Measurements from ENCODE around the gene DNAH9.

DNAH9 gene

GRCh38 chr17:11651089-11651488, 52.8 kb downstream of the DNAH9 start:
- TF ChIP-seq EZH2phosphoT487 (IDR thresholded peaks at IDR 0.05; ENCODE audit: low read depth): no peak
- TF ChIP-seq CTCF (IDR thresholded peaks at IDR 0.05; ENCODE audit: low read depth, low read length): no peak
- no peaks in the 10 kb centered on the region for H3K79me2 ChIP-seq (ENCODE audit: low read length)
- no peak overlapping the region for H3K27ac ChIP-seq (ENCODE audit: low read length)
- no peaks in the 10 kb centered on the region for H3K36me3 ChIP-seq (replicated peaks; ENCODE audit: low read depth, low read length)
- H3K4me3 ChIP-seq (ENCODE audit: low read length): no peak overlapping the region
- H3K27me3 ChIP-seq (ENCODE audit: low read depth, low read length): no peaks in the 10 kb centered on the region
- no peaks in the 10 kb centered on the region for H4K20me1 ChIP-seq (ENCODE audit: insufficient read depth, low read length)
- H3K4me2 ChIP-seq (ENCODE audit: low read length): no peak overlapping the region
- H3K9ac ChIP-seq (ENCODE audit: low read length): no peak overlapping the region
- H2AFZ ChIP-seq (ENCODE audit: low read depth, low read length): no peak overlapping the region
- no peaks in the 10 kb centered on the region for H3K4me1 ChIP-seq (ENCODE audit: low read length)
- no peaks in the 10 kb centered on the region for H3K9me3 ChIP-seq (ENCODE audit: insufficient read depth, low read length)

GRCh38 chr17:11668618-11669017, 70.3 kb downstream of the DNAH9 start:
- H3K27ac ChIP-seq (ENCODE audit: low read length): no peak overlapping the region

GRCh38 chr17:11671126-11671525, 72.9 kb downstream of the DNAH9 start:
- Histone ChIP-seq H3K9ac (ENCODE audit: low read length) (no peak overlapping the region), H3K9me3 (ENCODE audit: insufficient read depth, low read length) (no peaks in the 10 kb centered on the region), H3K79me2 (ENCODE audit: low read length) (no peaks in the 10 kb centered on the region), H3K36me3 (replicated peaks; ENCODE audit: low read depth, low read length) (no peaks in the 10 kb centered on the region), H3K27me3 (ENCODE audit: low read depth, low read length) (no peaks in the 10 kb centered on the region), H3K4me2 (ENCODE audit: low read length) (no peak overlapping the region), H2AFZ (ENCODE audit: low read depth, low read length) (no peak overlapping the region), H4K20me1 (ENCODE audit: insufficient read depth, low read length) (no peaks in the 10 kb centered on the region), H3K27ac (ENCODE audit: low read length) (no peak overlapping the region), H3K4me3 (ENCODE audit: low read length) (no peak overlapping the region), H3K4me1 (ENCODE audit: low read length) (no peaks in the 10 kb centered on the region)
- TF ChIP-seq CTCF (IDR thresholded peaks at IDR 0.05; ENCODE audit: low read depth, low read length) (no peak), EZH2phosphoT487 (IDR thresholded peaks at IDR 0.05; ENCODE audit: low read depth) (no peak)

More at GRCh38 chr17:11668618-11669017, 70.3 kb downstream of the DNAH9 start:
- Histone ChIP-seq H3K9ac (ENCODE audit: low read length) (no peak overlapping the region), H3K4me3 (ENCODE audit: low read length) (no peak overlapping the region), H2AFZ (ENCODE audit: low read depth, low read length) (no peak overlapping the region), H3K79me2 (ENCODE audit: low read length) (no peaks in the 10 kb centered on the region), H3K4me1 (ENCODE audit: low read length) (no peaks in the 10 kb centered on the region), H3K9me3 (ENCODE audit: insufficient read depth, low read length) (no peaks in the 10 kb centered on the region), H4K20me1 (ENCODE audit: insufficient read depth, low read length) (no peaks in the 10 kb centered on the region), H3K27me3 (ENCODE audit: low read depth, low read length) (no peaks in the 10 kb centered on the region), H3K4me2 (ENCODE audit: low read length) (no peak overlapping the region), H3K36me3 (replicated peaks; ENCODE audit: low read depth, low read length) (no peaks in the 10 kb centered on the region)
- TF ChIP-seq CTCF (IDR thresholded peaks at IDR 0.05; ENCODE audit: low read depth, low read length) (no peak), EZH2phosphoT487 (IDR thresholded peaks at IDR 0.05; ENCODE audit: low read depth) (no peak)

GRCh38 chr17:11682646-11683045, 84.4 kb downstream of the DNAH9 start:
- no peak overlapping the region for H2AFZ ChIP-seq (ENCODE audit: low read depth, low read length)
- no peak overlapping the region for H3K9ac ChIP-seq (ENCODE audit: low read length)
- H3K4me1 ChIP-seq (ENCODE audit: low read length): no peaks in the 10 kb centered on the region
- H3K36me3 ChIP-seq (replicated peaks; ENCODE audit: low read depth, low read length): no peaks in the 10 kb centered on the region
- no peaks in the 10 kb centered on the region for H3K79me2 ChIP-seq (ENCODE audit: low read length)
- no peak overlapping the region for H3K27ac ChIP-seq (ENCODE audit: low read length)
- no peaks in the 10 kb centered on the region for H3K9me3 ChIP-seq (ENCODE audit: insufficient read depth, low read length)
- TF ChIP-seq EZH2phosphoT487 (IDR thresholded peaks at IDR 0.05; ENCODE audit: low read depth): no peak
- TF ChIP-seq CTCF (IDR thresholded peaks at IDR 0.05; ENCODE audit: low read depth, low read length): no peak
- H3K4me3 ChIP-seq (ENCODE audit: low read length): no peak overlapping the region
- H3K4me2 ChIP-seq (ENCODE audit: low read length): no peak overlapping the region
- H4K20me1 ChIP-seq (ENCODE audit: insufficient read depth, low read length): no peaks in the 10 kb centered on the region
- H3K27me3 ChIP-seq (ENCODE audit: low read depth, low read length): no peaks in the 10 kb centered on the region; the same call in none of the 2 replicates

Measured in OCI-LY3 (cell line).